CD14-positive monocyte (primary cell): ENCODE measurements around the gene TBC1D22A. TPM values are rescaled to one million over a fixed set of nuclear protein-coding genes. Genes with fewer than 3 reads are reported as not detected.

Experiments
- DNase-seq, 3 donors: peaks; one replicate each; pipeline ENCODE4 v3.0.0-alpha.2; 2011 to 2022
- H2AFZ ChIP-seq: 2 replicates; pipeline ENCODE4 v1.6.0; 2012; ENCODE audit warnings: mild to moderate bottlenecking, low read depth, low read length, inconsistent platforms; ENCODE audit not compliant: insufficient read depth, poor library complexity, severe bottlenecking
- H3K27ac ChIP-seq, 2 donors: 1 replicate in 1 of 2; 2 replicates in 1 of 2; pipeline ENCODE4 v1.5.1; 2012 to 2013; ENCODE audit warnings: low read length in 2 of 2, control low read depth in 1 of 2, inconsistent platforms in 1 of 2, low read depth in 1 of 2, mild to moderate bottlenecking in 1 of 2
- H3K27me3 ChIP-seq, 2 donors: one replicate each; pipeline versions ENCODE4 v1.6.0 to v1.6.1; 2011 to 2013; ENCODE audit warnings: low read length in 2 of 2; ENCODE audit not compliant: control insufficient read depth in 2 of 2, insufficient read depth in 2 of 2
- H3K36me3 ChIP-seq, 2 donors: replicated peaks in 1 of 2; 1 replicate in 1 of 2; 2 replicates in 1 of 2; pipeline versions ENCODE4 v1.5.1 to v1.6.1; 2012 to 2013; ENCODE audit warnings: low read length in 2 of 2, control low read depth in 1 of 2, inconsistent platforms in 1 of 2, mild to moderate bottlenecking in 1 of 2; ENCODE audit not compliant: insufficient read depth in 2 of 2, control insufficient read depth in 1 of 2
- H3K4me1 ChIP-seq, 2 donors: 1 replicate in 1 of 2; 2 replicates in 1 of 2; pipeline versions ENCODE4 v1.5.1 to v1.6.1; 2012 to 2013; ENCODE audit warnings: low read length in 2 of 2, control low read depth in 1 of 2, inconsistent platforms in 1 of 2, mild to moderate bottlenecking in 1 of 2, moderate library complexity in 1 of 2; ENCODE audit not compliant: insufficient read depth in 2 of 2, control insufficient read depth in 1 of 2
- H3K4me2 ChIP-seq: replicated peaks from 2 replicates; pipeline ENCODE3; 2012; ENCODE audit warnings: low read length, moderate library complexity, mild to moderate bottlenecking; ENCODE audit not compliant: poor library complexity, severe bottlenecking; ENCODE audit errors: extremely low read depth
- H3K4me3 ChIP-seq, 3 experiments: fragments of 200-600 bp in 1 of 3; sonication (generic) in 1 of 3; replicated peaks in 1 of 3; 1 replicate in 2 of 3; 2 replicates in 1 of 3; pipeline ENCODE4 v1.5.1; 2011 to 2013; ENCODE audit warnings: low read length in 3 of 3, mild to moderate bottlenecking in 3 of 3, control low read depth in 2 of 3, low read depth in 2 of 3, inconsistent platforms in 1 of 3, moderate library complexity in 1 of 3
- H3K79me2 ChIP-seq: 2 replicates; pipeline ENCODE4 v1.6.0; 2012; ENCODE audit warnings: mild to moderate bottlenecking, control low read depth, inconsistent platforms, low read length, moderate library complexity; ENCODE audit not compliant: insufficient read depth
- H3K9ac ChIP-seq: 2 replicates; pipeline ENCODE4 v1.6.0; 2017; ENCODE audit warnings: low read length, mild to moderate bottlenecking; ENCODE audit not compliant: insufficient read depth, poor library complexity, severe bottlenecking
- H3K9me3 ChIP-seq, 2 donors: replicated peaks in 1 of 2; 1 replicate in 1 of 2; 2 replicates in 1 of 2; pipeline versions ENCODE4 v1.5.1 to v1.6.1; 2012 to 2013; ENCODE audit warnings: low read length in 2 of 2, control low read depth in 1 of 2; ENCODE audit not compliant: control insufficient read depth in 1 of 2, insufficient read depth in 1 of 2
- H4K20me1 ChIP-seq: 2 replicates; pipeline ENCODE4 v1.6.0; 2012; ENCODE audit warnings: mild to moderate bottlenecking, low read length, control low read depth, moderate library complexity; ENCODE audit not compliant: insufficient read depth
- H3K27ac Mint-ChIP-seq, 7 donors: one replicate each; pipeline ENCODE4 v1.8.0; 2020; ENCODE audit warnings: mild to moderate bottlenecking in 7 of 7, mixed read lengths in 7 of 7, moderate library complexity in 6 of 7, inconsistent platforms in 2 of 7
- H3K27me3 Mint-ChIP-seq, 3 donors: one replicate each; pipeline ENCODE4 v1.8.0; 2021 to 2022; ENCODE audit warnings: low read depth in 3 of 3, mild to moderate bottlenecking in 3 of 3, mixed read lengths in 3 of 3, moderate library complexity in 3 of 3, inconsistent platforms in 1 of 3
- H3K36me3 Mint-ChIP-seq, 2 donors: one replicate each; pipeline ENCODE4 v1.8.0; 2020; ENCODE audit warnings: mixed read lengths in 2 of 2, inconsistent platforms in 1 of 2, mild to moderate bottlenecking in 1 of 2
- H3K4me1 Mint-ChIP-seq: one replicate; pipeline ENCODE4 v1.8.0; 2020; ENCODE audit warnings: mild to moderate bottlenecking, mixed read lengths
- H3K4me3 Mint-ChIP-seq, 2 donors: one replicate each; pipeline ENCODE4 v1.8.0; 2020; ENCODE audit warnings: mild to moderate bottlenecking in 2 of 2, mixed read lengths in 2 of 2, moderate library complexity in 1 of 2
- H3K9me3 Mint-ChIP-seq, 7 donors: one replicate each; pipeline ENCODE4 v1.8.0; 2020 to 2022; ENCODE audit warnings: mixed read lengths in 7 of 7, mild to moderate bottlenecking in 6 of 7, moderate library complexity in 6 of 7, inconsistent platforms in 2 of 7
- WGBS: methylation state at CpG from one replicate; pipeline ENCODE4 v1.1.5; 2013; ENCODE audit warnings: missing lambda C conversion rate; ENCODE audit not compliant: insufficient coverage; 5-methylcytosine and 5-hydroxymethylcytosine counted together
- intact Hi-C, 2 donors: fragments of 100-400 bp; cut with micrococcal nuclease; formaldehyde crosslinking; loops; one replicate each; pipeline versions ENCODE4 v1.15.0 to v1.15.1; 2023
- polyA plus RNA-seq, 3 donors: library from polyadenylated mRNA; depleted of rRNA in 1 of 3; unstranded in 2 of 3; stranded (reverse) in 1 of 3; fragments of 300-500 nt in 2 of 3; fragments of >200 nt in 1 of 3; fragmentation: Illumina TruSeq in 2 of 3; gene quantifications; 1 replicate in 2 of 3; 2 replicates in 1 of 3; pipeline ENCODE4 v1.2.3, GENCODE V29; 2012 to 2021
- TF ChIP-seq, protein P1 (sequence below): fragments of 200-600 bp; IDR thresholded peaks from one replicate; pipeline ENCODE4 v1.8.0; 2022; ENCODE audit warnings: antibody characterized with exemption, mild to moderate bottlenecking

The TBC1D22A gene
- polyA plus RNA-seq, 3 donors = 25.9 to 36.2 (median 29.5) TPM

DNA sequence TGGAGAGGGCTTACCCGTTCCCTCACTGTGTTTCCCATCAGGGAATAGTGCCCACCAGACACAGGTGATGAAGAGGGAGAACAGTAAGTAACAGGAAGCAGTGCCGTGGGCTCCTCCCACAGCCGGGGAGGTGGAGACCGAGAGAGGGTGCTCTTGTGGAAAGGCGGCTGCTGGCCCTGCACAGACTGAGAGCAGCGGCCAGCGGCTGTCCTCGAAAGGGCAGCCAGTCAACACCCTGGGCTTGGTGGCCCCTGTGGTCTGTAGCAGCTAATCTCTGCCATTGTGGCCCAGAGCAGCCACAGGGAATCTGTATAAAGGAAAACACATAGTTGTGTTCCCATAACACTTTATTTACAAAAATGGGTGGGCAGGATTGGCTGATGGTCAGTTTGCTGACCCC lies 121.9 kb downstream of the TBC1D22A start:
- Histone ChIP-seq H4K20me1 (peaks cover 97% of the 10 kb centered on the region), H3K9me3 (no peaks in the 10 kb centered on the region), H3K27ac (no peak overlapping the region), H3K9ac (no peak overlapping the region), H3K27me3 (no peaks in the 10 kb centered on the region), H2AFZ (no peak overlapping the region), H3K4me1 (no peaks in the 10 kb centered on the region), H3K79me2 (peaks cover 5% of the 10 kb centered on the region), H3K4me3 (no peak overlapping the region), H3K4me2 (no peak overlapping the region), H3K36me3 (peaks cover 34 to 100% of the 10 kb centered on the region in 2 donors)
- Mint-ChIP-seq H3K4me1 (no peaks in the 10 kb centered on the region), H3K27ac (peak overlapping the region in 3 of 7 donors; percentile 9 to 20 (median 10)), H3K4me3 (no peak overlapping the region), H3K36me3 (peaks cover 68 to 69% of the 10 kb centered on the region in 2 donors), H3K9me3 (no peaks in the 10 kb centered on the region), H3K27me3 (peaks cover 0 to 3% (median 2%) of the 10 kb centered on the region in 3 donors)
- TF ChIP-seq, protein P1, sequence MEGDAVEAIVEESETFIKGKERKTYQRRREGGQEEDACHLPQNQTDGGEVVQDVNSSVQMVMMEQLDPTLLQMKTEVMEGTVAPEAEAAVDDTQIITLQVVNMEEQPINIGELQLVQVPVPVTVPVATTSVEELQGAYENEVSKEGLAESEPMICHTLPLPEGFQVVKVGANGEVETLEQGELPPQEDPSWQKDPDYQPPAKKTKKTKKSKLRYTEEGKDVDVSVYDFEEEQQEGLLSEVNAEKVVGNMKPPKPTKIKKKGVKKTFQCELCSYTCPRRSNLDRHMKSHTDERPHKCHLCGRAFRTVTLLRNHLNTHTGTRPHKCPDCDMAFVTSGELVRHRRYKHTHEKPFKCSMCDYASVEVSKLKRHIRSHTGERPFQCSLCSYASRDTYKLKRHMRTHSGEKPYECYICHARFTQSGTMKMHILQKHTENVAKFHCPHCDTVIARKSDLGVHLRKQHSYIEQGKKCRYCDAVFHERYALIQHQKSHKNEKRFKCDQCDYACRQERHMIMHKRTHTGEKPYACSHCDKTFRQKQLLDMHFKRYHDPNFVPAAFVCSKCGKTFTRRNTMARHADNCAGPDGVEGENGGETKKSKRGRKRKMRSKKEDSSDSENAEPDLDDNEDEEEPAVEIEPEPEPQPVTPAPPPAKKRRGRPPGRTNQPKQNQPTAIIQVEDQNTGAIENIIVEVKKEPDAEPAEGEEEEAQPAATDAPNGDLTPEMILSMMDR = no peak
- WGBS = 94% methylated on average over 6 of the region's 8 CpGs
- no peak for DNase-seq
- intact Hi-C loops = no loop called here

DNA sequence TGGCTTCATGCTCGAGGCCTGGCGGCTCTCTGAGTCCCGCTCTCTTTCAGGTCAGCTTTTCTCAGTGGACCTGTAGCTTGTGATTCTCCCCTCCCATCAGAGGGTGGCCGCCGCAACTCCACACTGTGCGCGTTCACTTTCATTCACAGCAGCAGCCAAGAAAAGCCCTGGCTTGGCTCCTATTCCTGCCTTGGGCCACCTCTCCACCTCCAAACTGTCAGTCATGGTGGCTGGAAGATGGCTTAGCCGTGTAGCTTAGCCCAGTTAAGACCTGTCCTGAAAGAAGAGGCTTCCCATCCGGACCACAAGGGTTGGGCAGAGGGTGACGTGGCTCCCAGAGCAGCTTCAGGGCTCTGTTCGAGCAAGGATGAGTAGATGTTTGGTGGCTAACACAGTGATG lies 125.5 kb downstream of the TBC1D22A start:
- Histone ChIP-seq H3K4me3 (no peak overlapping the region), H4K20me1 (peaks cover 97% of the 10 kb centered on the region), H3K4me1 (no peaks in the 10 kb centered on the region), H3K27ac (no peak overlapping the region), H3K4me2 (no peak overlapping the region), H3K36me3 (peaks cover 55 to 94% of the 10 kb centered on the region in 2 donors), H3K27me3 (no peaks in the 10 kb centered on the region), H2AFZ (no peak overlapping the region), H3K9me3 (no peaks in the 10 kb centered on the region), H3K9ac (no peak overlapping the region), H3K79me2 (peaks cover 5% of the 10 kb centered on the region)
- DNase-seq = no peak
- H3K4me3 Mint-ChIP-seq = no peak overlapping the region
- H3K27me3 Mint-ChIP-seq = peaks cover 0 to 3% (median 2%) of the 10 kb centered on the region in 3 donors
- intact Hi-C loops = no loop called here
- H3K9me3 Mint-ChIP-seq = no peaks in the 10 kb centered on the region
- peaks cover 73 to 74% of the 10 kb centered on the region in 2 donors for H3K36me3 Mint-ChIP-seq
- H3K27ac Mint-ChIP-seq = peak overlapping the region in 2 of 7 donors; percentile 24 to 39
- no peaks in the 10 kb centered on the region for H3K4me1 Mint-ChIP-seq
- 99% methylated on average over 10 of the region's 11 CpGs for WGBS
- TF ChIP-seq, protein P1 = no peak
